Osteocyte (in vitro differentiated cells): ENCODE results near the gene DPP6. TPM values are rescaled to one million over a fixed set of nuclear protein-coding genes. Genes with fewer than 3 reads are reported as not detected.

Source experiments
- DNase-seq: peaks from one replicate; pipeline ENCODE4 v3.0.0; 2021; ENCODE audit warnings: mixed read lengths; ENCODE audit not compliant: unreplicated experiment; ENCODE audit errors: extremely low spot score
- H3K27ac Mint-ChIP-seq: one replicate; pipeline ENCODE4 v1.8.0; 2021; ENCODE audit warnings: mild to moderate bottlenecking, mixed read lengths; ENCODE audit not compliant: unreplicated experiment
- H3K27me3 Mint-ChIP-seq: one replicate; pipeline ENCODE4 v1.8.0; 2021; ENCODE audit warnings: mixed read lengths; ENCODE audit not compliant: unreplicated experiment
- H3K36me3 Mint-ChIP-seq: one replicate; pipeline ENCODE4 v1.8.0; 2021; ENCODE audit warnings: mixed read lengths; ENCODE audit not compliant: unreplicated experiment
- H3K4me1 Mint-ChIP-seq: one replicate; pipeline ENCODE4 v1.8.0; 2021; ENCODE audit warnings: mixed read lengths; ENCODE audit not compliant: unreplicated experiment
- H3K4me3 Mint-ChIP-seq: one replicate; pipeline ENCODE4 v1.8.0; 2021; ENCODE audit warnings: mild to moderate bottlenecking, moderate library complexity, mixed read lengths; ENCODE audit not compliant: unreplicated experiment
- H3K9me3 Mint-ChIP-seq: one replicate; pipeline ENCODE4 v1.8.0; 2021; ENCODE audit warnings: mixed read lengths; ENCODE audit not compliant: unreplicated experiment
- total RNA-seq: library from RNA; stranded (reverse); gene quantifications from 2 replicates; pipeline ENCODE4 v1.2.1, GENCODE V29; 2021
- TF ChIP-seq, protein P1 (sequence below): fragments of 200-600 bp; sonication (generic); IDR thresholded peaks from 2 replicates; pipeline ENCODE4 v1.5.0; 2021; ENCODE audit warnings: antibody characterized with exemption, mild to moderate bottlenecking, moderate library complexity

DPP6 gene
- total RNA-seq, 1 donor from 2014 or later = not detected

DNA sequence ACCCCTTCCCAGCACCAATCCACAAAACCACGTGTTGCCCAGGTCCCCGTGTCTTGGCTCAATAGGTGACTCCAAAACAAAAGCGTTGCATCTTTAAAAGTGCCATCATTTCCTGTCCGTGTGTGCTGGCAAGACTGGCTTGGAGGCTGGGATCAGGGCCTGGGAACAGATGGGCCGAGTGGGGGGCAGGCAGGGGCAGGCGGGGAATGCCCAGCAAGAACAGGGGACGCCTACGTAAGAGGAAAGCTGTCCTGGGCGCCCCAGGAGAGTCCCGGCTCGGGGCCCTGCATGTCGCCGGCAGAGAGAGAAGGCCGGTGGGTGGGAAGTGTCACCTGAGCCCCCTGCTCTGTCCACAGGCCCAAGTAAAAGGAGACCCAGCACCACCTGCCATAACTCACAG lies 864.2 kb downstream of the DPP6 start:
- Mint-ChIP-seq H3K4me1 (no peaks in the 10 kb centered on the region), H3K9me3 (no peaks in the 10 kb centered on the region), H3K27ac (no peak overlapping the region), H3K27me3 (no peaks in the 10 kb centered on the region), H3K36me3 (no peaks in the 10 kb centered on the region), H3K4me3 (no peak overlapping the region)
- DNase-seq = no peak
- TF ChIP-seq, protein P1, sequence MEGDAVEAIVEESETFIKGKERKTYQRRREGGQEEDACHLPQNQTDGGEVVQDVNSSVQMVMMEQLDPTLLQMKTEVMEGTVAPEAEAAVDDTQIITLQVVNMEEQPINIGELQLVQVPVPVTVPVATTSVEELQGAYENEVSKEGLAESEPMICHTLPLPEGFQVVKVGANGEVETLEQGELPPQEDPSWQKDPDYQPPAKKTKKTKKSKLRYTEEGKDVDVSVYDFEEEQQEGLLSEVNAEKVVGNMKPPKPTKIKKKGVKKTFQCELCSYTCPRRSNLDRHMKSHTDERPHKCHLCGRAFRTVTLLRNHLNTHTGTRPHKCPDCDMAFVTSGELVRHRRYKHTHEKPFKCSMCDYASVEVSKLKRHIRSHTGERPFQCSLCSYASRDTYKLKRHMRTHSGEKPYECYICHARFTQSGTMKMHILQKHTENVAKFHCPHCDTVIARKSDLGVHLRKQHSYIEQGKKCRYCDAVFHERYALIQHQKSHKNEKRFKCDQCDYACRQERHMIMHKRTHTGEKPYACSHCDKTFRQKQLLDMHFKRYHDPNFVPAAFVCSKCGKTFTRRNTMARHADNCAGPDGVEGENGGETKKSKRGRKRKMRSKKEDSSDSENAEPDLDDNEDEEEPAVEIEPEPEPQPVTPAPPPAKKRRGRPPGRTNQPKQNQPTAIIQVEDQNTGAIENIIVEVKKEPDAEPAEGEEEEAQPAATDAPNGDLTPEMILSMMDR = no peak

DNA sequence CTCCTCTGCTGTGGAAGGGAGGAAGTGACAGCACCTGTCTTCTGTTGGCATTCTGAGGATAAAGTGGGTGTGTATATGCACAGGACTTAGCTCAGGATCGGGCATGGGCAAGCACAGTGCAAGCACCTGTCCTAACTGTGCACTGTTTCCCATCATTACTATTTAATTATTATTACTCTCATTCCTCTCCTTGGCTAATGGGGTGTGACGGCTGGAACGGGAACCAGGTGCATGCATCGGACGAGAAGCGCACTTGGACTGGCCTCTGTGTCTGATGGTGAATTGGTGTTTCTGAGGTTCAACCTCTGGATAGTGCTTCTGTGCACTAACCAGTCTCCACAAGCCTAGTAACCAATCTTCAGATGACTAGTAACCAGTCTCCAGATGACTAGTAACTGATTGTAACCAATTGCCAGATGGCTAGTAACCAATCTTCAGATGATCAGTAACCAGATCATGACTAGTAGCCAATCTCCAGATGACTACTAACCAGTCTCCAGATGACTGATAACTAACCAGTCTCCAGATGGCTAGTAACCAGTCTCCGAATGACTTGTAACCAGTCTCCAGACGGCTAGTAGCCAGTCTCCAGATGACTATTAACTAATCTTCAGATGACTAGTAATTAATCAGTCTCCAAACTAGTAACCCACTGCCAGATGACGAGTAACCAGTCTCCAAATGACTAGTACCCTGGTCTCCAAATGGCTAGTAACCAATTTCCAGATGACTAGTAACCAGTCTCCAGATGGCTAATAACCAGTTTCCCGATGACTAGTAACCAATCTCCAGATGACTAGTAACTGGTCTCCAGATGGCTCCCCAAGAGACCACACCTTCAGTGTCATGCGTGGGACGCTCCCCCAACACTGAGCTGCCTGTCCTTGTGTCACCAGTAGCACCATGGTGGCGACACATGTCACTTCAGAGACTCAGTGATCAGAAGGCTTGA lies 864.9 kb downstream of the DPP6 start:
- Mint-ChIP-seq H3K9me3 (no peaks in the 10 kb centered on the region), H3K27me3 (no peaks in the 10 kb centered on the region), H3K4me1 (no peaks in the 10 kb centered on the region), H3K27ac (no peak overlapping the region), H3K4me3 (no peak overlapping the region), H3K36me3 (no peaks in the 10 kb centered on the region)
- TF ChIP-seq, protein P1 = no peak
- peak; percentile 38 for DNase-seq

DNA sequence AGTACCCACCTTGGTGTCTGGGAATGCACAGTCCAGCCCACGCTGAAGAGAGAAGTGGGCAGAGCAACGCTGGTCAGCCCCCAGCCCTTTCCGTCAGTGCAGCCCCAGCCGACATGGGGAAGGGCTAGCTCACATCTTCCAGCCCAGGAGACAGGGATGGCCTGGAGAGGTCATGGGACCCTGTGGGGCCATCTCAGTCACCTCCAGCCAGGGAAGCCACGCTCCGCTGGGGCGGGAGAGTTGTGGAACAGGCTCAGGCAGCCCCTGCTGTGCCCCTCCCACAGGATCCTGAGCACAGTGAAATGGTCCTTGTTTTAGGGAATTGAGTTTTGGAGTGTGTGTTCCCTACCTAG lies 865.6 kb downstream of the DPP6 start:
- TF ChIP-seq, protein P1 = no peak
- Mint-ChIP-seq H3K4me1 (no peaks in the 10 kb centered on the region), H3K9me3 (no peaks in the 10 kb centered on the region), H3K27ac (no peak overlapping the region), H3K36me3 (no peaks in the 10 kb centered on the region), H3K4me3 (no peak overlapping the region), H3K27me3 (no peaks in the 10 kb centered on the region)
- DNase-seq = peak; percentile 80

DNA sequence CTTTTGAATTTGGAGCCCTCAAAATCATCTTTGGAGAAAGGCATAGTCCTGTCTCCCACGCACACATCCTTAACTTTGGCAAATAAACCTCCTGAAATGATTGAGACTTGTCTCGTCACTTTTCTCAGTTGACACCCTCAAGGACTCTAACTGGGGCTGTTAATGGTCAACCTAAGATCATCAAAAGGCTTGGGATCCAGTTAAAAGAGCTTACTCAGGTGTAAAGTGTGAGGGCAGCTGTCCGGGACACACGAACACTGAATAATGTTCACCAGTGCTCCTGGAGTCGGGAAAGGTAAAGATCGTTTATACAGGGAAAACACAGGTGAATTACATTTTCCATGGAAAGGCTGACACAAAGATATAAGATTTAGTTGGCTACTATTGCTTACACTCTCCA lies 866.1 kb downstream of the DPP6 start:
- no peak for DNase-seq
- Mint-ChIP-seq H3K36me3 (no peaks in the 10 kb centered on the region), H3K27me3 (no peaks in the 10 kb centered on the region), H3K4me1 (no peaks in the 10 kb centered on the region), H3K9me3 (no peaks in the 10 kb centered on the region), H3K27ac (no peak overlapping the region), H3K4me3 (no peak overlapping the region)
- TF ChIP-seq, protein P1 = no peak

DNA sequence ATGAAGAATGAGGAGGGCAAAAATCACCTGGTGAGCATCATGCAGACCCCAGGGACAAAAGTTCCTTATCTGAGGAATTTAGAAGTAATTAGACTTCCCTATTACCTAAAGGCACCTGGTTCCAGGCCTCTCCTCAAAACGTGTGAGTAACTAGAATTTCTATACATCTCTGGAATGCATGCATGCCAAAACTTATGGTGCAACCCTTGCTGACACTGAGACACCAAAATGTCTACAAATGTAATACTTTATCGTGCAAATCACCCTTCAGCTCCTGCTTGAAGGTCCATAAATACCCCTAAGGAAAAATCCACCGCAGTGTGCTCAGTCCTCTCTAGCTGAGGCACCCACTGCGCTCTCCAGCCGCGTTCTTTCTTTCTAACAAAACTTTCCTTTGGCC lies 866.5 kb downstream of the DPP6 start:
- no peaks in the 10 kb centered on the region for H3K9me3 Mint-ChIP-seq
- no peak for DNase-seq
- H3K27me3 Mint-ChIP-seq = peaks cover 2% of the 10 kb centered on the region
- no peak overlapping the region for H3K27ac Mint-ChIP-seq
- H3K36me3 Mint-ChIP-seq = no peaks in the 10 kb centered on the region
- TF ChIP-seq, protein P1 = no peak
- H3K4me1 Mint-ChIP-seq = no peaks in the 10 kb centered on the region
- no peak overlapping the region for H3K4me3 Mint-ChIP-seq
